GM19351 (cell line): Measurements from ENCODE around the gene HMX1.

ENCODE experiments used
- ATAC-seq: cut with Tn5 transposase; IDR thresholded peaks from one replicate; pipeline ENCODE4 v1.9.1; 2021; ENCODE audit warnings: mild to moderate bottlenecking, moderate library complexity; ENCODE audit not compliant: unreplicated experiment

The HMX1 gene

DNA sequence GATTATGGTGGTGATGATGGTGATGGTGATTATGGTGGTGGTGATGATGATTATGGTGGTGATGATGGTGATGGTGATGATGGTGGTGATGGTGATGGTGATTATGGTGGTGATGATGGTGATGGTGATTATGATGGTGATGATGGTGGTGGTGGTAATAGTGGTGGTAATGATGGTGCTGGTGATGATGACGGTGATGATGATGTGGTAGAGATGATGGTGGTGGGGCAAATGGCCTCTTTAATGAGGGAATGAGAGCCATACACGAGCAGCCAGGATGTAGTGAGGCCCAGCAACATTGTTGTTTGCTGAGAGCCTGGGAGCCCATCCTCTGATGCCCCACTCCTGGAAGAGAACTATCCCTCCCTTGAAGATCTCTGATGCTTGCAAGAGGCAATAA, 29.0 kb downstream of the HMX1 start:
- ATAC-seq: no peak

DNA sequence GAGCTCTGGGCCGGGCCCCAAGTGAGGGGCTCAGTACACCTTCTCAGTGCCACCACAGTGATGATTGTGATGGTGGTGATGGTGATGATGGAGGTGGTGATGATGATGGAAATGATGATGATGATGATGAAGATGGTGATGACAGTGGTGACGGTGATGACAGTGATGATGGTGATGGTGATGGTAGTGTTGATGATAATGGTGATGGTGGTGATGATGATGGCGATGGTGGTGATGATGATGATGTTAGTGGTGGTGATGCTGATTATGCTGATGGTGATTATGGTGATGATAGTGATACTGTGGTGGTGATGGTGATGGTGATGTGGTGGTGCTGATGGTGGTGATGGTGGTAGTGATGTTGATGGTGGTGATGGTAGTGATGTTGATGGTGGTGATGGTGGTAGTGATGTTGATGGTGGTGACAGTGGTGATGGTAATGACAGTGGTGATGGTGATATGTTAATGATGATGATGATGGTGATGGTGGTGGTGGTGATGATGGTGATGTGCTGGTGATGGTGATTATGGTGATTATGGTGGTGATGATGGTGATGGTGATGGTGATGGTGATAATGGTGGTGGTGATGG, 29.9 kb downstream of the HMX1 start:
- ATAC-seq: no peak

DNA sequence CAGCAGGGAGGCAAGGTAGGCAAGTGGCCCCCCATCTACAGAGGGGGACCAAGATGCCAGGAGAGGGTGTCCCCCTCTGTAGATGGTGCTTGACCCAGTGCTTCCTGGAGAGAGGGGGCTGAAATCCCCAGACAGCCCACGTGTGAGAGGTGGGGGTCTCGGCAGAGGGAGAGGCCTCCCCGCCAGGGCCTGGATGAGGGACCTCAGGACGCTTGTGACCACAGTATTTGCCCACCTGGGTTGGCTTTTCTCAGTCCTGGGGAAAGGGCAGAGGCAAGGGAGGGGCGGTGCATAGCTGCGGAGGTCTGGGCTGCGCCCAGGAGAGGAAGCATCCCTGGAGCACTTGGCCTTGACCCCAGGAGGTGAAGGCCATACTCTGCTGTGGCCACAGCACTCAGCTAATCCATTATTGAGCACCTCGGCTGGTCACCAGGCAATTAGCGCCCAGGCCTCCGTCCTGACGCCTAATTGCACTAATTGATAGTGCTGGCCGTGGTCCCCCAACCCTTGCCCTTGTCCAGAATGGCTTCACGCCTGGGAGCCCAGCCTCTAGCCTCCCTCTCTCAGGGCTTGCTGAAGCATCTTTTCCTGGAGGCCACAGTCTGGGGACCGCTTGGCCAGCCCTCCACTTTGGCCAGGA, 30.7 kb downstream of the HMX1 start:
- no peak for ATAC-seq

- no peak for ATAC-seq
Measured at GRCh38 chr4:8840006-8840793, 31.4 kb downstream of the HMX1 start.

DNA sequence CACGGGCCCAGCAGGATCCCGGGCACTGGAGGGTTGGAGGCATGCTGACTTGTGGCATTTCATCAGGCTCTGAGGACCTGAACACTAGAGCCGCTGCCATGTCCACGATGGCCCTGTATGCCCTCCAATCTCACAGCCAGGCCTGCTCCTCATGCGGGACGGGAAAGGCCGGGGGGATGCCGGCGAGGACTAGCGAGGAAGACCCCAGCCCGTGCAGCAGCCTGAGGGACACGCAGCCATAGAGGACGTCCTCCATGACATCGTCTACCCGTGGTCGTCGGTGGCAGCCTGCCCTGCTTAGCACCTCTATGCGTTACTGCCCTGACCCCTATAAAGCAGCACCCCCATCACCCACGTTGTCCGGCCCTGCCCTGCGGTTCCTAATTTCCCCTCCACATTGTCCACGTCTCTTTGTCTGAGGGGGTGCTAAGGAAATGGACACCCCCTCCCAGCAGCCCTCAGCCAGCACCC, 32.6 kb downstream of the HMX1 start:
- ATAC-seq: no peak

GRCh38 chr4:8838296-8838960, 33.2 kb downstream of the HMX1 start:
- ATAC-seq: no peak

- no peak for ATAC-seq
Measured at GRCh38 chr4:8837181-8837841, 34.3 kb downstream of the HMX1 start.

GRCh38 chr4:8836664-8837171, 34.9 kb downstream of the HMX1 start:
- ATAC-seq: no peak

- no peak for ATAC-seq
Measured at GRCh38 chr4:8835521-8836365, 35.9 kb downstream of the HMX1 start.

DNA sequence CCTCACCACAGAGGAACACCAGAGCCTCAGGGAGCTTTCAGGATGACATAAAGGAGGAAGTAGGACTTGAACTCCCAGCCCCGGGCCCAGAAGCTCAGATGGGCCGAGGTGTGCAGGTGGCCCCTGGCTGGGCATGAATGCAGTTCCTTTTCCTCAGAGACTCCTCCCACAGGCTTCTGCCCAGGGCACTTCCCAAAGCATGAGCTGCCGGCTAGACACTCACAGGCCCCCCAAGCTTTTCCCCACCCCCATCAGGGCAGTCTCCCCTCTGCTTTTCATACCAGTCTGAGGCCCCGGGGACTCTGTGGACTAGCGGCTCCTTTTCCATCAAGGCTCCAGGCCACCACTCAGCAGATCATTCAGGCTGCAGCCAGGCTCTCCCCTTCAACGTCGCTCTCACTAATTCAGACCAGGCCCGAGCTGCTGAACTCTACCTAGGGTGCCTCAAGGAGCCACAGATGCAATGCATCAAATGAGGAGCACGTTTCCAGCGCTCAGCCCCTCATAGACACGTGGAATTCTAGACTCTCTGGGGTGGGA, 36.9 kb downstream of the HMX1 start:
- no peak for ATAC-seq

GRCh38 chr4:8832113-8832915, 39.3 kb downstream of the HMX1 start:
- ATAC-seq: no peak

- no peak for ATAC-seq
Measured at GRCh38 chr4:8831221-8832112, 40.2 kb downstream of the HMX1 start.

GRCh38 chr4:8830611-8831200, 40.9 kb downstream of the HMX1 start:
- no peak for ATAC-seq

DNA sequence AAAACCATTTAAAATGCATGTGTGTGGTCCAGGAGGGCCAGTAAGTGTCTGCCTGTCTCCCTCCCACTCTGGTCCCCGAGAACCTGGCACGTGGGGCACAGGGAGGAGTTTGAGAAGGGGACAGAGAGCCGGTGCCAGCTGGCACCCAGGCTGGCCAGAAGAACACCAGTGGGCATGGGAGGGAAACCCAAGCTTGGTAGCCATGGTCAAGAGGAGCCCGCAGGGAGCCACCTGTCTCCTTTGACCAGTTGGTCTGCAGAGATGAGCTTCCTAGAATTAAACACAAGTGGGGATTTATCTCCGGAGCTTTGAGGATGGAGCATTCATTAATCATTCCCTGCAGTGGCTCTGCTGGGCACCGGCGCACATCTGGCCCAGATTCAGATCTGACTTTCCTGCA, 41.6 kb downstream of the HMX1 start:
- ATAC-seq: no peak

DNA sequence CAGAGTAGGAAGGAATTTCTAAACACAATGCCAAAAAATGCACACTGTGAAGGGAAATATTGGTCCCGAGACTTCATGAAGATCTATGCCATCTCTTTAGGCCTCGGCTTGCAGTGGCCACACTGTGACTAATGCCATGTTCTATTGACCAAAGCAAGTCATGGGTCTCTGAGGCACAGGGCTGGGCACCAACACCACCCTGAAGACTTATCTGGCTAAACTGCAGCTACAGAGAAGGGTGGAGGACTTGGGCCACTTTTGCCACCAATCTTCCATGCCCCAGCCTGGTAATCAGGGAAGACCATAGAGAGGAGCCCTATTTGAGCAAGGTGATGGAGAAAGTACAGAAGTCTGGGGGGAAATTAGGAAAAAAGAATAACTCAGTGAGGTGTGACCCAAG, 42.1 kb downstream of the HMX1 start:
- no peak for ATAC-seq

DNA sequence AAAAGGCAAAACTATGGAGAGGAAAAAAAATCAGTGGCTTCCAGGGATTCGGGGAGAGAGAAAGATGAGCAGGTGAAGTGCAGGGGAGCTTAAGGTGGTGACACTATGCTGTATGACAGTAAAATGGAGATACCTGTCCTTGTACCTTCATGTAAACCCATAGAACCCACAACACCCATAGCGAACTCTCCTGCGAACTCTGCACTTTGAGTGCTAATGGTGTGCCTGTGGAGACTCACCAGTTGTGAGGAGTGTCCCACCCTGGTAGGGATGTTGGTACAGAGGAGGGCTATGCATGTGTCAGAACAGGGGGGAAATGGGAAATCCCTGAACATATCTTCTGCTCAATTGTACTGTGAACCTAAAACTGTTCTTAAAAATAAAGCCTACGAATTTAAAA, 42.8 kb downstream of the HMX1 start:
- ATAC-seq: no peak

DNA sequence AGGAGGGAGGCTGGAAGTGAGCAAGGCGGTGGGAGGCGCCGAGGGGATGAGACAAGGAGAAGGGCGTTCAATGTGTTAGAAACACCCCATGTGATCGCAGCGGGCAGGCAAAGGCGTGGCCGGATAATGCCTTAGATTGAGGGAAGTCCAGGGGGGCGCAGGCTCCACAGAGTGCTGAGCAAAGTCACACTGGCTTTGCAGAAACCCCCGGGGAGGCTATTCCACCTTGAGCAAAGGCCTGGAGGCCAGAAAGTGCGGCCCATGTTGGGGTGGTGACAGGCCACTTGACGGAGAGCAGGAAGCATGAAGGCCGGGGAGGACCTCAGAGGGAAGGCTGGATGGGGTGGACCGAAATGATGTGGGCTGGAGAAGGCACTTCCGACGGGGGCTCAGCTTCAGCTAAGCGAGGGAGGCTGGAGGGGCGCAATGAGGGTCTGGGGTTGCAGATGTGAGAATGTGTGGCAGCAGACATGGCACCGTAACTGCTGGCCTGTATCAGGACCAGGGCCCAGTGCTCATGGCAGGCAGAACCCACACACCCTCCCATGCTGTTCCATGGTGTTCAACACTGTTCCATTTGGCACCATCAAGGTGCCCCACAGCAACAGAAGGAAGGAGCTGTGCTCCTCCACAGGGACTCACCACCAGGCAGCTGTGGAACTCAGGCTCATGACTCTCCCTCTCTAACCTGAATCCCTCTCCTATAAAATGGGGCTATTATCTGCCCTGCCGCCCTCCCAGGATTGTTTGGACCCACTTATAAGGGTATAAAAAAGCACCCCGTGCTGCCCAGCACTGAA, 50.3 kb downstream of the HMX1 start:
- no peak for ATAC-seq
